Left ventricle myocardium superior (tissue), 1 donor: Measurements from ENCODE around the gene U2AF2. TPM values are rescaled to one million over a fixed set of nuclear protein-coding genes. Genes with fewer than 3 reads are reported as not detected.

Experiments
- ATAC-seq: fragments of 200-7000 bp; cut with Tn5 transposase; one replicate; pipeline ENCODE4 v1.9.1; 2020; ENCODE audit warnings: mild to moderate bottlenecking, moderate library complexity
- DNase-seq: peaks from one replicate; pipeline ENCODE4 v3.0.0-alpha.2; 2020
- intact Hi-C: fragments of 100-400 bp; cut with micrococcal nuclease; formaldehyde crosslinking; loops from one replicate; pipeline ENCODE4 v1.11.0; 2022
- total RNA-seq: library from RNA; stranded (reverse); fragmentation: NEBNext Ultra II Directional; extraction: Animal tissue kit (Norgen Biotek cat#: 25700); gene quantifications from one replicate; pipeline ENCODE4 v1.2.1, GENCODE V29; 2021
- donor health status: DM: no; HTN: yes; CAD: no; lungs with severe emphysema.

U2AF2 gene
- total RNA-seq, 1 donor from 2014 or later = 79.9 TPM

DNA sequence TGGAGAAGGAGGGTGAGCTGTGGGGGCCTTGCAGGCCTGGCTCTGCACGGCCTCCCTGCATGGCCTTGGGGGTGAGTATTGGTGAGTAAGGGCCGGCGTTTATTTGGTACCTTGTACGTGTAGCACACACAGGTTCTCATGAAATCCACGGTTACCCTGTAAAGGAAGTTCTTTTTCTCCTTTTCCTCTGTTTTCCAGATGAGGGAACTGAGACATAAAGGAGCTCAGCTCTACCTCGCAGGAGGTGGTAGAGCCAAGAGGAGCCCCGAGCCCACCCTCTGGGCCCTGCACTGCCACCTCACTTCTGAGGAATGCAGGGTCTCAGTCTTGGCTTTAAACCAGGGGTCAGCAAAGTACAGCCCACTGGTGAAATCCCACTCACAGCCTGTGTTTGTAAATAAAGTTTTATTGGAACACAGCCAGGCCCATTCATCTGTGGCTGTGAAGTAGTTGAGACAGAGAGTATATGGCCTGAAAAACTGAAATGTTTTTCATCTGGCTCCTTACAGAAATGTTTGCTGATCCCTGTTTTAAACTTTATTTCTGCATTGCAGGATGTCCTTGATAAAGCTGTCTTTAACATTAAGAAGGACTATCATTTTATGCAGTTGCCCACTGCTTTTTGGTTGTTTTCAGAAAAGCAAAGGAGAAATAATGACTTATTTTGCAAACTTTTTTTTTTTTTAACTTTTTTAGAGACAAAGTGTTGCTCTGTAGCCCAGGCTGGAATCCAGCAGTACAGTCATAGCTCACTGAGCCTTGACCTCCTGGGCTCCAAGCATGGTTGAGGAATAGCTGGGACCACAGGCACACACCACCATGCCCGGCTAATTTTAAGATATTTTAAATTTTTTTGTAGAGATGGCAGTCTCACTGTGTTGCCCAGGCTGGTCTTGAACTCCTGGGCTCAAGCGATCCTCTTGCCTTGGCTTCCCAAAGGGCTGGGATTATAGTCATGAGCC is 26.6 kb downstream of the U2AF2 start:
- DNase-seq (no peak), ATAC-seq (no peak)
- intact Hi-C loops = no loop called here

DNA sequence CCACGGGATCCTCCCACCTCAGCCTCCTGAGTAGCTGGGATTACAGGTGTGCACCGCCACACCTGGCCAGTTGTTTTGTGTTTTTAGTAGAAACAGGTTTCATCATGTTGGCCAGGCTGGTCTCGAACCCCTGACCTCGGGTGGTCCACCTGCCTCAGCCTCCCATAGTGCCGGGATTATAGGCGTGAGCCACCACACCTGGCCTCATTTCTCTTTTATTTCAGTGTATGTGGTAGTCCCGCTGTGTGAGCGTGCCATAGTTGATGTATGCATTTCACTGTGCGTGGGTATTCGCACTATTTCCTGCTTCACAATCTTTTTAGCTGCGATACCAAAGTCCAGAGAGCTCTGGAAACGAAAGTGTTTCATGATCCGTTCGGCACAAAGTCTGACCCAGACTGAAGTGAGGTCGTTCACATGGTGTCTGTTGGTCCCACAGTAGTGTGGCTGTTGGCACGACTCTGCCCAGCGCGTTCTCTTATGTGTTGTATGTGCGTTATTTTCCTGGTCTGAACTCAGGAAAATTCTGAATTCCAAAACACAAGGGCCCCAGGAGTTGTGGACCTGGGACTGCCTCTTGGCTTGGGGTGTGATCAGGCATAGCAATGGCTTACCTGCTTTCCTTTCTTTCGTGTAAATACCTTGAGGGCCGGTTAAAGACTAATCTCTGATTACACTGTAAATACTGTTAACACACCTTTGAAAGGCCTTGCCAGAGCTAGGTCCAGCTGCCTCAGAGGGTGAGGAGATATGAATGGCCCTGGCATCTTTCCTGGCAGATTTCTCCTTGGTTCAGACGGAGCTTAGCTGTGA is 28.8 kb downstream of the U2AF2 start:
- no peak for ATAC-seq
- intact Hi-C loops = no loop called here
- no peak for DNase-seq

DNA sequence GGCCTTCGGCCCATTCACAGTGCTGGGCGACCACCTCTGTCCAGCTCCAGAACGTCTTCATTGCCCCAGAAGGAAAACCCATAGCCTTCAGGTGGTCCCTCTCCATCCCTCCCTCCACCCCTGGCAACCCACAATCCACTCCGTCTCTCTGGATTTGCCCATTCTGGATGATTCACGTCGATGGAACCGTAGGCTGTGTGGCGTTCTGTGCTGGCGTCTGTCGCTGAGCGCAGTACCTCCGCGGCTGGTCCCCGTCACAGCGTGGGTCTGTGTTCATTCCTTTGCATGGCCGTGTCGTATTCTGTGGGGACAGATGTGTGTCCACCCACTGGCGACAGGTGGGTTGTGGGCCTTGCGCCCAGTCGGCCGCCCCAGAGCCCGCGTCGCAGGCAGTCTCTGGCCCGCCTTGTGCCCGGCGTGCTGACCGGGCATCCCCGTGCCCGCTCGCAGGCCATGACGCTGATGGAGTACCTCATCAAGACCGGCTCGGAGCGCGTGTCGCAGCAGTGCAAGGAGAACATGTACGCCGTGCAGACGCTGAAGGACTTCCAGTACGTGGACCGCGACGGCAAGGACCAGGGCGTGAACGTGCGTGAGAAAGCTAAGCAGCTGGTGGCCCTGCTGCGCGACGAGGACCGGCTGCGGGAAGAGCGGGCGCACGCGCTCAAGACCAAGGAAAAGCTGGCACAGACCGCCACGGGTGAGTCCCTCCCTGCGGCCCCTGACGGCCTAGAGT is 30.3 kb downstream of the U2AF2 start:
- intact Hi-C loops = no loop called here
- DNase-seq (peak; percentile 28), ATAC-seq (no peak)

DNA sequence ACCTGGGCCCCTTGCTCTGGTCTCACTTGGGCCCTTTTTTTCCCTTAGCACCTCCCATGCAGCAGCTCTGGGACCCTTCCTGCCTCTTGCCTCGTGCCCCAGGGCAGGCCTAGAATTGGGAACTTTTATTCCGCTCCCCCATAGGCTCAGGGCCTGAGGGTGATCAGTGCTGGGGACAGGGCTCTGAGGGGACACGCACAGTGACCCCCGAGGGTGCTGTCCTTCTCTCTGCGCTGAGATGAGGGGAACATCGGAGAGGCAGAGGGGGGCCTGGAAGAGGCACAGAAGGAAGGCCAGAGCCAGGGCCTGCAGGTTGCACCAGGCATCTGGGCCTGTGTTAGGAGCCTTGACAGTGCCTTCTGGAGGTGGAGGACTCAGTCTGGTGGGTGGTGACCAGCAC is 30.9 kb downstream of the U2AF2 start:
- intact Hi-C loops = no loop called here
- DNase-seq = no peak

DNA sequence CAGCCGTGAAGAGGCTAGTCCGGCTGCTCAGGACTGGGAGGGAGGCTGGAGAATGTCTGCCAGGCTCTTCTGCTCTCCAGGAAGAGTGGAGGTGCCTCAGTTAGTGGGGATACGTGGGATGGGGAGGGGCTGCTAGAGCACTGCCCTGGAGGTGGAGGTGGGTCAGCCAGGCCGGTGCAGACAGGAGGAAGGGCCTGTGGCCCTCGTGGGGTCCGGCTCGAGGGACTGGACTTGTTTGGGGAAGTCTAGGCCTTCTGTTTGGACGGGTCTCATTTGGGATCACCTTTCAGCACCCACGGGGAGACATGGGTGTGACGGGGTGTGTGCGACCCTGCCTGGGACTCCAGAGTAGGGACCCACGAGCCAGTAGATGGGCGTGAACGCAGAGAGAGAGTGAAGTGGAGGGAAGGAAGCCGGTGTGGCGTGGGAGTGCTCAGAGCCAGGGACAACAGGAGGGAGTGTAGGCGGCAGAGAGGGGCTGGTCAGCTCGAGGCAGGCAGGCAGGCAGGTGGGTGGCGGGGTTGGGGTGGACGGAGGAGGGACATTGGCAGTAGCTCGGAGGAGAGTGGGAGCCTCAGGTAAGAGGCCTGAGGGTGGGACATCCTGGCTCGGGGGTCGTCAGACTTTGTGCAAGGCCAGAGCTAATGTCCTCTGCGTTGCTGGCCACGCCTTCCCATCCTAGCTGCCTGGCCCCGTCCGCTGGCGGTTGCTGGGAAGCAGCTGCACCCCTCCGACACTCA is 31.6 kb downstream of the U2AF2 start:
- intact Hi-C loops = no loop called here
- peak; percentile 19 for DNase-seq
- no peak for ATAC-seq

More for the DNA sequence above, 30.9 kb downstream of the U2AF2 start:
- no peak for ATAC-seq

DNA sequence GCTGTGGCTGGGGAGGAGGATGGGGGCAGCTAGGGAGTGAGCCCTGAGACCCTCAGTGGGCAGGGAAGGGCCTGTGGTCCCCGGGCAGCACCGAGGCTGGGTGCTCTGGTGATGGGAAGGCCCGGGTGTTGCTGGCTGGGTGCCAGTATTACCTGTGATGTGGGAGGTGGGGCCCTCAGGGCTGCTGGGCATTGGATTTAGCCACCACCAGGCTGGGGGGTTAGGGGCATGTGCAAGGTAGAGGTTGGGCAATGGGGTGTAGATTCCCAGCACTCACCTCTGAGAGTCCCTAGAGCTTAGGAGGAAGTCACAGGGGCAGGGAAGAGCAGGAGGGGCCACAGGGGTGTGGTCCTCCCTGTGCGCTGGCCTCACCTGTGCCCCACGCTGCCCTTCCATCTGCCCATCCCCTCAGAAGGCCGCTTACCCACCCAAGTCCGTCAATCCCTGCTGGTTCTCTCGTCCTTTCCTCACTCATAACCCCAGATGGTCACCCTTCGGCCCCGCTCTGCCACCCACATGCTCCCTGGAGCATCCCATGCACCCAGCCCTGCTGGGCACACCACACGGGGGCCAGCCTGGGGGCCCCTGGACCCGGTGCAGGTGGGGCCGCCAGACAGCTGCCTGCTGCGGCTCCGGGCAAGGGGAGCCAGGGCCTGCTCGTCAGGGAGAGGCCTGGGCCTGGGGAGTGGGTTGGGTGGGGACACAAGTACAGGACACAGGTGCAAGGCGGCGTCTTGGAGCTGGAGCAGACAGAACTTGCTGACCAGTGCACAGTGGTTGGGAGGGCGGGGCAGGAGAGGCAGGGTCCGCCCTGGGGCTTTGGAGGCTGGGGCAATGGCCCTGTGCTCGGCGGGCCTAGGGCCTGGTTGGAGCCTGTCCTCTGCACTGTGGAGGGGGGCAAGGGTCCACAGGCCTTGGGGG is 32.7 kb downstream of the U2AF2 start:
- intact Hi-C loops = no loop called here
- DNase-seq (peak; percentile 26), ATAC-seq (no peak)

DNA sequence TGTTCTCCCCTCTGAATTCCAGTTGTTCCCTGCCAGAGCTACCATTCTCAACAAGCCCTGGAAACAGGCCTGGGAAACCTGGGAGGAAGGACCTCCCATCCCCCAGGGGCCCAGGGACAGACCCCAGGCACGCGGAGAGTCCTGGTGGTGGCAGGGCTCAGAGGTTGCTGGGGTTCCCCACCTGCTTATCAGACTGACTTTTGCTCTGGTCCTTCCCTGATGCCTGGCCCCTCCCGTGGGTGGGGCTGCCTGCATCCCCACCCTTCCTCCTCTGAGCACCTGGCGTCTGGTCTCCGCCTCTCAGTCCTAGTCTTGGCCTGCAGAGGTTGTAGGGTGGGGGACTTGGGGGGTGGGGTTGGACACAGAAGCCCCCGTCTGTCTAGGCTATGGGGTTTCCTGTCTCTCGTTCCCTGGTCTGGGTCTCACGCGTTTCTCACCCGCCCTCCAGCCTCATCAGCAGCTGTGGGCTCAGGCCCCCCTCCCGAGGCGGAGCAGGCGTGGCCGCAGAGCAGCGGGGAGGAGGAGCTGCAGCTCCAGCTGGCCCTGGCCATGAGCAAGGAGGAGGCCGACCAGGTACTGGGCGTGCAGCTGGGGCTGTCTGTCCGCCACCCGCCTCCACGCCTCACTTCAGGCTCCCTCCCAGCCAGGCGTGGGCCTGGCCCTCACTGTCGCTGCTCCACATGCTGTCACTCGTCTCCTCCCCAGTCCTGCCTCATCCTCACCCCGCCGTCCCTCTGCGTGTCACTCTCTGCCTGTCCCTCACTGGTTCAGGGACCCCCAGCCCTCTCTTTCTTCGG is 33.8 kb downstream of the U2AF2 start:
- ATAC-seq (peak; percentile 15), DNase-seq (peak; percentile 20)
- intact Hi-C loops = no loop called here

DNA sequence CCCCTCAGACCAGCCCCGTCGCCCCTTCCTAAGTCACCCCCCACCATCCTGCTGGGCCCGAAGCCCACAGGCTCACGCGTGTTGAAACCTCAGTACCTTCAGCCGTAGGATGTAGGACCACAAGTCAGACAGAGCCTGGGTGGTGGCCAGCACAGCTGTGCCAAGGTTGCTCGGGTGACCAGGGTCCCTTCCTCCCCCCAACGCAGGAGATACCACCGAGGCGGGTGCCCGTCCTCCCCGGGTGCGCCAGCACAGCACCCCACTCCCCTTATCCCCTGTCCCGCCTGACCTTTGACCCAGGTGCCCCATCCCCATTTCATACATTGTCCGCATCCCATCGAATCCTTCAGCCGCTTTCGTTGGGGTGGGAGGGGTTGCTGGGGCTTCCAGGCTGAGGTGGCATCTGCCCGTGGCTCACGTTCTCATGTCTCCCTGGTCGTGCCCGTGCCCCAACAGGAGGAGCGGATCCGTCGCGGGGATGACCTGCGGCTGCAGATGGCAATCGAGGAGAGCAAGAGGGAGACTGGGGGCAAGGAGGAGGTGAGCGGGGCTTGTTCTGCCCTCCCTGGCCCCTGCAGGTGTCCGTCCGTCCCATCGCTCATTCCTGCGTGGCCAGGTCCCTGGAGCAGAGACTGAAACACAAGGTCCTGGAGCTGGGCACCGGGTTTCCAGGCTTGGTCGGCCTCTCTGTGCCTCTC is 34.7 kb downstream of the U2AF2 start:
- DNase-seq (peak; percentile 23), ATAC-seq (no peak)
- intact Hi-C loops = no loop called here

DNA sequence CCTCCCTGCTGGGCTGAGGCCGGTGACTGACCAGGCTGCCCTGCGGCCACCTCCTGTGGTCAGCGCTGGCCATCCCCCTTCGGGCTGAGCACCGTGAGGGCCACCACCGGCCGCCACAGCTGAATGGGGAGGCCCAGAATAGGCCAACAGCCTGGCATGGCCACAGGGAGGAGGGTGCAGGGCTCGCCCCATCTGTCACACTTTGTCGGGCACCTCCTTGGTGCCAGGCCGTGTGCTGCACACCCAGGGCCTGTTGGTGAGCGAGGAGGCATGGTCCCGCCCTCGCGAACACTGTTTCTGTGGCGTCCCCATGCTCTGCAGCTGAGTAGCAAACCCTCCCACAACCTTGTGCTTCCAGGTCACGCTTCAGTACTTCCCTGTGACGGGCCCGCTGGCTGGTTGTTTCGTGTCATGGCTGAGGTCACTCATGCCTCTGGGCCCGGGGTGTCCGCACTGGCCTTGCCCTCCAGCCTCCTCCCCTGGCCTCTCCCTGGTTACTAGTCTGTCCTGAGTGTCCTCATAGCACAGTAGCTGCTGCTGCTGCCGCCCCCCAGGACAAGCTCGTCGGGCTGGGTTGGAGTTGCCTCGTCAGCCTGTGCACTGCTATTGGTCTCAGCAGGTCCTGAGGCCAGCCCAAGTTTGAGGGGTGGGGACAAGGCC is 35.4 kb downstream of the U2AF2 start:
- ATAC-seq (no peak), DNase-seq (peak; percentile 26)
- intact Hi-C loops = no loop called here

DNA sequence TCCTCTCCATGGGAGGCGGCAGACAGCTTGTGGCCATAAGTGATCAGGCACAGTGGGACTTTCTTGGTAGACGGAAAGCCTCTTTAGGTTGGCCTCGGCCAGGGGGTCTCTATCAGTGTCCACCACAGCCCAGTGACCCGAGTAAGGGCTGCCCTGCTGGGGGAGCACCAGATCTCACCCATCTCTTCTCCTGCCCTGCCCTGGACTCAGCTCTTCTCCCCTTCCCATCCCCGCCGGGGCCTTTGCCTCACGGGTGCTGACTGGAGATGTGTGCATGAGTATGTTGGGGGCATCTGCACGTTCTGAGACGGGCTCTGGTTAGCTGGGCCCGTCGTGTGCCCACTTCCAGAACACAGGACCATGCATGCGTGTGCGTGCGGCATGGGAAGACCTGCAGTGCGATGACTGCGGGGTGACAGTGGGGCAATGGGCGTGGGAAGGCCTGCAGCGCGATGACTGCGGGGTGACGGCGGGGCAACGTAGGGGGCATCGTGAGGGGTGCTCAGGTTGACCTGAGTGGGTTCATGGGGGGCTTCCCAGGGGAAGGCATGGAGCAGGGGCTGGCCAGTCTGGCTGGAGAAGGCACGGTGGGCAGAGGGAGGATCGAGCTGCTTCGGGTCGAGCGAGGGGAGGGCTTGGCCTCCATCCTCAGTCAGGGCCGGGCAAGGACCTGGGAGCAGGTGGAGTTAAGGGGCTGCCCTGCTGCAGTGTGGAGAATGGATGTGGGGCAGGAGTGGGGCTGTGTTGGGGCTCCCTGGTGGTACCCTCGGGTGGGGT is 36.1 kb downstream of the U2AF2 start:
- intact Hi-C loops = no loop called here
- peak; percentile 24 for DNase-seq
- ATAC-seq = no peak

DNA sequence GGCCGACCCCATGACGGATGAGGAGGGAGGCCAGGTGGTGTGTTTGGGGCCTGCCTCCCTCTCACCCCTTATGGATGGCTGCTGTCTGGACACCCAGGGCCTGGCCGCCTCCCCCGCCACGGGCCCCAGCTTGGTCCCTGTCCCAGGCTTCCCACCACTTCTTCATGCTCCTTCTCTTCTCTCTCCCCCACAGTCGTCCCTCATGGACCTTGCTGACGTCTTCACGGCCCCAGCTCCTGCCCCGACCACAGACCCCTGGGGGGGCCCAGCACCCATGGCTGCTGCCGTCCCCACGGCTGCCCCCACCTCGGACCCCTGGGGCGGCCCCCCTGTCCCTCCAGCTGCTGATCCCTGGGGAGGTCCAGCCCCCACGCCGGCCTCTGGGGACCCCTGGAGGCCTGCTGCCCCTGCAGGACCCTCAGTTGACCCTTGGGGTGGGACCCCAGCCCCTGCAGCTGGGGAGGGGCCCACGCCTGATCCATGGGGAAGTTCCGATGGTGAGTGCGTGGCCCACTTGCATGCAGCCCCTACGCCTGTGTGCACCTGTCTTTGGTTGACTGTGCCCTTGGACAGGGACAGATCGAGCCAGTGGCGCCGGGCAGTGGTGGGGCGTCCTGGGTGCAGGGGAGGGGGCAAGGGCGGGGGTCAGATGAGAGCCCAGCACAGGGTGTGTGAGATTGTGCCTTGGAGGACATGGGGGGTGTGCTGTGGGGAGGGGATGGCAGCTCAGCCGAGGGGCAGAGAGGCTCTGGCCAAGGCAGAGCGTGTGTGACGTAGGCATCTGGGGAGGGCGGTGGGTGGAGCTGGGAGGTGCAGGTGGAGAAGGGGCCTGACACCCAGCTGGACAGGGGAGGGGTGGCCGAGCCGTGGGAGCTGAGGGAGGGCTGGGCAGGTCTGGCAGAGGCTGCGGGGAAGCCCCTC is 37.0 kb downstream of the U2AF2 start:
- no peak for DNase-seq
- intact Hi-C loops = no loop called here
- ATAC-seq = no peak

DNA sequence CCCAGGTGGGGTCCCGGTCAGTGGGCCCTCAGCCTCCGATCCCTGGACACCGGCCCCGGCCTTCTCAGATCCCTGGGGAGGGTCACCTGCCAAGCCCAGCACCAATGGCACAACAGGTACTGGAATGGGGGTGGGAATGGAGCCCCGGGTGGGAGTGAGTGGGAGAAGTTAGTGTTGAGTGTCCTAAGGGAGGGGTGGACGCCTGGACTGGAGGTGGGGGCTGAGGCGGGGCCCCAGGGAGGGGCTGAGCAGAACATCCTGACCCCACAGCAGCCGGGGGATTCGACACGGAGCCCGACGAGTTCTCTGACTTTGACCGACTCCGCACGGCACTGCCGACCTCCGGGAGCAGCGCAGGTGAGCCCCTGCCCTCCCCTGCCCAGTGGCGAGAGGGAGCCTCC is 37.8 kb downstream of the U2AF2 start:
- intact Hi-C loops = no loop called here
- peak; percentile 27 for DNase-seq
- no peak for ATAC-seq

DNA sequence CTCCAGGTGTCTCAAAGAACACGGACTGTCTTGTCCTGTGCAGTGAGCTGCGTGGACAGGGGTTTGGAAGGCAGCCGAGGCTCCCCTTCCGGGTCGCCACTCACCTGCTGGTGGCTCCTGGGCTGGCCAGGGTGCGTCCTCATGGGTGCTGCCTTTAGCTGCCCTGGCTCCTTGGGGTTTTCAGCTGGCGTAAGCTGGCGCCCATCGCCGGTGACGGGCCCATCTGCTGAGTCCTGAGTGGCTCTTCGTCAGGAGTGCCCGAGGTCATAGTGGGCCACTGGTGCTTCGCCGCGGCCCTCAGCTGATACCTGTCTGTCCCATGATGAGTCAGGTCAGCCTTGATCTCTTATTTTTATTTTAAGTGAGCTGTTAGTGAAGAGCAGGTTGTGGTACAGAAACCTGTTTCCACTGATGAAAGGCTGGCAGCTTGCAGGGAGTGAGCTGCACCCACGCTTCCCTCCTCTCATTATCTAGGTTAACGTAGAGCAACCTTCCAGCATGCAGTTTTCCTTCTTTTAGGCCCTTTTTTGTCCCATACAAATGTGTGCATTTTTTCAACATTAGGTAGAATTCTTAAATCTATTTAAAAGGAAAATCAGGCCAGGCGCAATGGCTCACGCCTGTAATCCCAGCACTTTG is 38.6 kb downstream of the U2AF2 start:
- DNase-seq (peak; percentile 21), ATAC-seq (no peak)
- intact Hi-C loops = no loop called here

DNA sequence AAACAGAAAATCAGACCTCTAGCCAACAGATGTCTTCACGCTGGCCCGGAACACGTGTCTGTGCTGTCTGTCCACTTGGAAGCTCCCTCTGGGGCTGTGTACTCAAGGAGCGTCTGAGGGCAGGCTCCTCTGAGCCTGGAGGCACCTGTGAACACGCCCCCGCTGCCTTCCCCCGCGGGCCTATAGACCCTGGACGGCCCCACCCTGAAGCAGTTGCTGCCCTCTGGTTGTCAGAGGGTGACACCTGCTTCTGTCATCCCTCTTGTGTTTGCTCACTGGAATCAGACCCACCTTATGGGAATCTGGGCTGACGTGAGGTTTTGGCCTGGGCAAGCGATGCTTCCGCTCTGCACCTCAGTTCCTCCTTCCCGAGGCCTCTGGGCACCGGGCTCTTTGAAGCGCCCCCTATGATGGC is 39.4 kb downstream of the U2AF2 start:
- ATAC-seq (no peak), DNase-seq (no peak)
- intact Hi-C loops = no loop called here
